GM12872 (cell line): ENCODE results near the gene KMT2E.

Experiments used
- TF ChIP-seq, protein P1 (sequence below): IDR thresholded peaks from 3 replicates; pipeline ENCODE4 v1.5.1; 2011; ENCODE audit warnings: low read depth, mild to moderate bottlenecking, low read length, moderate library complexity; ENCODE audit not compliant: insufficient read depth

KMT2E gene

DNA sequence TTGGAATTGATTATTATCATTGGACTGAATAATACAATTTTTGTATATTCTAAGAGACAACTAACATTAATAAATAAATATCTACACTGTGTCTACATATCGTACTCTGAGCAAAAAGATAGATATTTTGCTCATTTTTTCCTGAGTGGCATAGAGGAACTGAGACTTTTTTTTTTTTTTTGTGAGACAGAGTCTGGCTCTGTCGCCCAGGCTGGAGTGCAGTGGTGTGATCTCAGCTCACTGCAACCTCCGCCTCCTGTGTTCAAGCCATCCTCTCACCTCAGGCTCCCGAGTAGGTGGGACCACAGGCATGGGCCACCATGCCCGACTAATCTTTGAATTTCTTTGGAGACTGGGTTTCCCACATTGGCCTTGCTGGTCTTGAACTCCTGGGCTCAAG lies 14.0 kb downstream of the KMT2E start:
- TF ChIP-seq, protein P1, sequence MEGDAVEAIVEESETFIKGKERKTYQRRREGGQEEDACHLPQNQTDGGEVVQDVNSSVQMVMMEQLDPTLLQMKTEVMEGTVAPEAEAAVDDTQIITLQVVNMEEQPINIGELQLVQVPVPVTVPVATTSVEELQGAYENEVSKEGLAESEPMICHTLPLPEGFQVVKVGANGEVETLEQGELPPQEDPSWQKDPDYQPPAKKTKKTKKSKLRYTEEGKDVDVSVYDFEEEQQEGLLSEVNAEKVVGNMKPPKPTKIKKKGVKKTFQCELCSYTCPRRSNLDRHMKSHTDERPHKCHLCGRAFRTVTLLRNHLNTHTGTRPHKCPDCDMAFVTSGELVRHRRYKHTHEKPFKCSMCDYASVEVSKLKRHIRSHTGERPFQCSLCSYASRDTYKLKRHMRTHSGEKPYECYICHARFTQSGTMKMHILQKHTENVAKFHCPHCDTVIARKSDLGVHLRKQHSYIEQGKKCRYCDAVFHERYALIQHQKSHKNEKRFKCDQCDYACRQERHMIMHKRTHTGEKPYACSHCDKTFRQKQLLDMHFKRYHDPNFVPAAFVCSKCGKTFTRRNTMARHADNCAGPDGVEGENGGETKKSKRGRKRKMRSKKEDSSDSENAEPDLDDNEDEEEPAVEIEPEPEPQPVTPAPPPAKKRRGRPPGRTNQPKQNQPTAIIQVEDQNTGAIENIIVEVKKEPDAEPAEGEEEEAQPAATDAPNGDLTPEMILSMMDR: no peak

- TF ChIP-seq, protein P1: no peak
Measured at GRCh38 chr7:105030447-105030846, 16.4 kb downstream of the KMT2E start.

DNA sequence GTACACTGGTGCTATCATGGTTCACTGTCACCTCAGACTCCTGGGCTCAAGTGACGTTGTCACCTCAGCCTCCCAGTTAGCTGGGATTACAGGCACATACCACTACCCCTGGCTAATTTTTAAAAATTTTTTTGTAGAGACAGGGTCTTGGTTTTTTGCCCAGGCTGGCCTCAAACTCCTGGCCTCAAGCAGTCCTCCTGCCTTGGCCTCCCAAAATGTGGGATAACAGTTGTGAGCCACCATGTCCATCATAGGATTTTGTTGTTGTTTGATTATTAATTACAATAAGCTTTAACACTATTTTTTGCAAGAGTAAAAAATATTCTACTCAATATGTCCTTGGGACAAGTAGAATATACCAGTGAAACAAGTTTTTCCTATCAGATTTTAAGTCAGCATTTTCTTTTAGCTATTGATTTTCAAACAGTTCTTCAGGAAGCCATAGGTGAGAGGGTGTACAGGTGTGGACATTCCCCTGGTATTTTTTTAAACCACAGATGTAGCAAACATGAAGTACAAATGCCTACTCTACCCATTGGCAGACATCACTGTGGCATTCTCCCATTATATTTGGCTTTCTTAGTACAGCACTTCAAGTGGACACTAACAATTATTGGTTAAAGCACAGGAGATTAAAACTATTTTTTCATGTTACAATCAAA lies 18.7 kb downstream of the KMT2E start:
- TF ChIP-seq, protein P1: no peak

GRCh38 chr7:105035349-105035748 lies 21.3 kb downstream of the KMT2E start:
- TF ChIP-seq, protein P1: no peak

- TF ChIP-seq, protein P1: no peak
Measured at GRCh38 chr7:105036217-105037168, 22.5 kb downstream of the KMT2E start.

- TF ChIP-seq, protein P1: no peak
Measured at GRCh38 chr7:105037319-105037718, 23.3 kb downstream of the KMT2E start.

DNA sequence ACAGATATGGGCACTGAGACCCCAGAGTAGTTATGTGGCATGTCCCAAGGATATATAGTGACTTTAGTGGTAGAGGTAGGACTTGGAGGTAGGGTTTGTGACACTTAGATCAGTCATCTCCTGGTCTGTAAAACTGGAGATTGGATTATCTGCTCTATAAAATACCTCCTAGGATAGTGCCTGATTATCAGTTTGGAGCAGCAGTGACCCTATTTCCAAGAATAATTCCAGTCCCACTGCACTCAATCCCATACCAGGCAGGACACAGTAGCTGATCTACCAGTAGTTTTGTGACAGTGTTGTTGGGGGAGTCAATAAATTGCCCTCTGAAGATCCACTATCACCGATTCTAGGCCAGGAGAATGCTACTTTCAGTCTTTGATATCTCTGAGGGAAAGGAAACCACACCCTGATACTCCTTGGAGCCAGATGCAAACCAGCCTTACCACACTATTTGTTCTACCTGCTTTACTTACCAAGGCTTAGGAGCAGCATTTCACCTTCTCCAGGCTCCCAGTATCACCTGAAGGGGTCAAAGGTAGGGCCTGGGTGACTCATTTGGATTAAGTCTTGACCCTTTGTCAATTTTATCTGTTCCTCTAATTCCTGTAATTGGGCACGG lies 30.6 kb downstream of the KMT2E start:
- TF ChIP-seq, protein P1: no peak
